ENCODE measurements around the gene KCNK17. TPM values are rescaled to one million over a fixed set of nuclear protein-coding genes. Genes with fewer than 3 reads are reported as not detected.

KCNK17 gene
- total RNA-seq, 1 experiment from 2014 or later = not detected

GRCh38 chr6:39282774-39283173 lies 31.4 kb downstream of the KCNK17 start:
- RAD21 ChIA-PET (ENCODE audit: low non-redundant PET in 1 of 2, low total read pairs in 2 of 2, uncharacterized antibody in 2 of 2, unreplicated experiment in 2 of 2) = no interaction called here
- Histone ChIP-seq H3K9me3 (ENCODE audit: control insufficient read depth in 1 of 2, insufficient read depth in 1 of 2, low read depth in 1 of 2, low read length in 2 of 2) (no peaks in the 10 kb centered on the region), H3K79me2 (ENCODE audit: insufficient read depth, low read length) (no peaks in the 10 kb centered on the region), H3K36me3 (ENCODE audit: control insufficient read depth in 1 of 2, insufficient read depth in 2 of 2, low read length in 2 of 2) (no peaks in the 10 kb centered on the region), H3K27ac (ENCODE audit: low read depth, low read length) (no peak overlapping the region), H3K4me2 (ENCODE audit: low read length) (no peak overlapping the region), H3K4me1 (ENCODE audit: control insufficient read depth in 1 of 2, insufficient read depth in 2 of 2, low read length in 2 of 2) (peaks cover 12 to 37% of the 10 kb centered on the region in 2 experiments), H3K9ac (ENCODE audit: low read length) (no peak overlapping the region), H3K27me3 (ENCODE audit: insufficient read depth, low read length) (no peaks in the 10 kb centered on the region), H2AFZ (ENCODE audit: low read depth, low read length, poor library complexity, severe bottlenecking) (no peak overlapping the region), H3K4me3 (replicated peaks in 1 of 2; ENCODE audit: low read depth in 1 of 2, low read length in 2 of 2) (no peak overlapping the region), H3K9me2 (ENCODE audit: insufficient read depth) (no peaks in the 10 kb centered on the region), H4K20me1 (ENCODE audit: insufficient read depth) (no peaks in the 10 kb centered on the region)
- ATAC-seq (no peak), DNase-seq (ENCODE audit: low read depth, low spot score) (no peak)
- intact Hi-C loops (cut with micrococcal nuclease) = no loop called here
- CTCF ChIA-PET = no interaction called here
- BruUV-seq (replicated peaks) = no TSS peak
- TF ChIP-seq SP1 (IDR thresholded peaks at IDR 0.05; ENCODE audit: low read depth) = no peak
- no peak for TF ChIP-seq POLR2AphosphoS5 (IDR thresholded peaks at IDR 0.05; ENCODE audit: low read depth, low read length)
- TF ChIP-seq YY1 (IDR thresholded peaks at IDR 0.05; ENCODE audit: extremely low read depth, insufficient replicate concordance, low read depth, low read length) = no peak
- TF ChIP-seq, protein P1, sequence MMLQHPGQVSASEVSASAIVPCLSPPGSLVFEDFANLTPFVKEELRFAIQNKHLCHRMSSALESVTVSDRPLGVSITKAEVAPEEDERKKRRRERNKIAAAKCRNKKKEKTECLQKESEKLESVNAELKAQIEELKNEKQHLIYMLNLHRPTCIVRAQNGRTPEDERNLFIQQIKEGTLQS (IDR thresholded peaks at IDR 0.05) = no peak
- no peak for TF ChIP-seq RAD21 (IDR thresholded peaks at IDR 0.05; ENCODE audit: low read depth)
- no peak for TF ChIP-seq CBX3 (IDR thresholded peaks at IDR 0.05; ENCODE audit: low read depth)
- TF ChIP-seq CEBPB (IDR thresholded peaks at IDR 0.05; ENCODE audit: low read depth) = no peak
- TF ChIP-seq EZH2phosphoT487 (IDR thresholded peaks at IDR 0.05; ENCODE audit: borderline replicate concordance) = no peak
- TF ChIP-seq REST (IDR thresholded peaks at IDR 0.05; ENCODE audit: low read depth) = no peak
- no peak for TF ChIP-seq SIN3A (IDR thresholded peaks at IDR 0.05; ENCODE audit: low read depth)
- TF ChIP-seq JUND (IDR thresholded peaks at IDR 0.05) = no peak
- TF ChIP-seq, protein P2, sequence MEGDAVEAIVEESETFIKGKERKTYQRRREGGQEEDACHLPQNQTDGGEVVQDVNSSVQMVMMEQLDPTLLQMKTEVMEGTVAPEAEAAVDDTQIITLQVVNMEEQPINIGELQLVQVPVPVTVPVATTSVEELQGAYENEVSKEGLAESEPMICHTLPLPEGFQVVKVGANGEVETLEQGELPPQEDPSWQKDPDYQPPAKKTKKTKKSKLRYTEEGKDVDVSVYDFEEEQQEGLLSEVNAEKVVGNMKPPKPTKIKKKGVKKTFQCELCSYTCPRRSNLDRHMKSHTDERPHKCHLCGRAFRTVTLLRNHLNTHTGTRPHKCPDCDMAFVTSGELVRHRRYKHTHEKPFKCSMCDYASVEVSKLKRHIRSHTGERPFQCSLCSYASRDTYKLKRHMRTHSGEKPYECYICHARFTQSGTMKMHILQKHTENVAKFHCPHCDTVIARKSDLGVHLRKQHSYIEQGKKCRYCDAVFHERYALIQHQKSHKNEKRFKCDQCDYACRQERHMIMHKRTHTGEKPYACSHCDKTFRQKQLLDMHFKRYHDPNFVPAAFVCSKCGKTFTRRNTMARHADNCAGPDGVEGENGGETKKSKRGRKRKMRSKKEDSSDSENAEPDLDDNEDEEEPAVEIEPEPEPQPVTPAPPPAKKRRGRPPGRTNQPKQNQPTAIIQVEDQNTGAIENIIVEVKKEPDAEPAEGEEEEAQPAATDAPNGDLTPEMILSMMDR (IDR thresholded peaks at IDR 0.05 in 2 of 3, conservative IDR thresholded peaks at IDR 0.05 in 1 of 3; ENCODE audit: borderline replicate concordance in 1 of 3, insufficient read depth in 1 of 3, low read depth in 2 of 3, low read length in 2 of 3) = no peak
- POLR2A ChIA-PET = no interaction called here
